G401 (cell line): ENCODE results near the gene SPIB. TPM values are rescaled to one million over a fixed set of nuclear protein-coding genes. Genes with fewer than 3 reads are reported as not detected.

Experiments used
- DNase-seq: peaks from one replicate; pipeline ENCODE4 v3.0.0-alpha.2; 2015; ENCODE audit warnings: low spot score
- in situ Hi-C: cut with HindIII; loops from 2 replicates; pipeline ENCODE4 v1.10.0; 2016; ENCODE audit warnings: low sequenced_read_pairs, mixed read lengths
- total RNA-seq: library from RNA; depleted of rRNA; stranded (reverse); fragments of >200 nt; shearing (Covaris generic); gene quantifications from 2 replicates; pipeline ENCODE4 v1.2.3, GENCODE V29; 2014; rRNA removed

SPIB gene
- total RNA-seq, 1 experiment from 2014 or later, result 0.44 TPM

GRCh38 chr19:50480281-50481111 lies 61.8 kb downstream of the SPIB start:
- DNase-seq, result no peak
- in situ Hi-C loops, result no loop called here

Other genes starting within 250 kb of the SPIB start
- gene MYH14, start 215.3 kb upstream of the SPIB start, total RNA-seq, result 8.8 and 10.3 TPM in 2 replicates
- 3.4 and 4.3 TPM in 2 replicates for gene KCNC3, start 89.6 kb upstream of the SPIB start, total RNA-seq
- 0.24 TPM in 1 of 2 replicates, not detected in the other for gene NAPSA, start 53.3 kb upstream of the SPIB start, total RNA-seq
- 33.0 and 41.4 TPM in 2 replicates for gene NR1H2, start 42.5 kb upstream of the SPIB start, total RNA-seq
- 151 and 176 TPM in 2 replicates for gene POLD1, start 34.6 kb upstream of the SPIB start, total RNA-seq
- gene MYBPC2, start 14.0 kb downstream of the SPIB start, total RNA-seq, result 0.55 TPM in 1 of 2 replicates, not detected in the other
- 104 and 113 TPM in 2 replicates for gene EMC10, start 57.6 kb downstream of the SPIB start, total RNA-seq
- gene GARIN5A, start 57.9 kb downstream of the SPIB start, total RNA-seq, result 0.10 and 1.5 TPM in 2 replicates
- gene JOSD2, start 92.3 kb downstream of the SPIB start, total RNA-seq, result 13.6 and 33.3 TPM in 2 replicates
- gene ASPDH, start 95.0 kb downstream of the SPIB start, total RNA-seq, result not detected in 2 replicates
- 16.5 and 19.2 TPM in 2 replicates for gene LRRC4B, start 149.5 kb downstream of the SPIB start, total RNA-seq
- 2.7 and 5.7 TPM in 2 replicates for gene SYT3, start 220.9 kb downstream of the SPIB start, total RNA-seq
- 10.0 and 13.1 TPM in 2 replicates for gene C19orf81, start 230.5 kb downstream of the SPIB start, total RNA-seq